Activated naive CD4-positive, alpha-beta T cell treated with anti-CD3 and anti-CD28 coated beads, Interleukin-2, amount 50 U/mL, for 72 hours (primary cell): ENCODE data around the gene ZNF581. TPM values are rescaled to one million over a fixed set of nuclear protein-coding genes. Genes with fewer than 3 reads are reported as not detected.

Experiments
- ATAC-seq, 2 donors: fragments of 150-1000 bp; cut with Tn5 transposase; 2 replicates each; pipeline ENCODE4 v1.10.0; 2021; ENCODE audit warnings: mild to moderate bottlenecking in 2 of 2, moderate library complexity in 2 of 2
- DNase-seq, 2 donors: peaks; one replicate each; pipeline ENCODE4 v3.0.0; 2021 to 2022; ENCODE audit warnings: low spot score in 2 of 2
- H3K27ac Mint-ChIP-seq, 2 donors: one replicate each; pipeline ENCODE4 v1.8.0; 2022; ENCODE audit warnings: mild to moderate bottlenecking in 2 of 2, mixed read lengths in 2 of 2
- H3K36me3 Mint-ChIP-seq, 2 donors: one replicate each; pipeline ENCODE4 v1.8.0; 2022; ENCODE audit warnings: mixed read lengths in 2 of 2
- H3K9me3 Mint-ChIP-seq, 2 donors: one replicate each; pipeline ENCODE4 v1.8.0; 2022; ENCODE audit warnings: mixed read lengths in 2 of 2
- total RNA-seq, 2 donors: library from RNA; stranded (reverse); gene quantifications; one replicate each; pipeline ENCODE4 v1.2.3, GENCODE V29; 2022

The ZNF581 gene
- total RNA-seq, 2 donors from 2014 or later, result 39.9 to 40.0 TPM

- H3K9me3 Mint-ChIP-seq, result no peaks in the 10 kb centered on the region
- DNase-seq (no peak), ATAC-seq (no peak)
- peak overlapping the region; percentile 59 to 92 for H3K27ac Mint-ChIP-seq
- H3K36me3 Mint-ChIP-seq, result peaks cover 18 to 28% of the 10 kb centered on the region in 2 donors
These were observed 6.0 kb downstream of the ZNF581 start for GRCh38 chr19:55649268-55650125.

- DNase-seq, result no peak
- Mint-ChIP-seq H3K9me3 (no peaks in the 10 kb centered on the region), H3K27ac (peak overlapping the region; percentile 59 to 84), H3K36me3 (peaks cover 12 to 22% of the 10 kb centered on the region in 2 donors)
- ATAC-seq, result peak in 1 of 2 donors; percentile 13
These were observed 6.7 kb downstream of the ZNF581 start for GRCh38 chr19:55650126-55650557.

- peak overlapping the region; percentile 59 to 84 for H3K27ac Mint-ChIP-seq
- H3K9me3 Mint-ChIP-seq, result no peaks in the 10 kb centered on the region
- ATAC-seq (no peak), DNase-seq (no peak)
- H3K36me3 Mint-ChIP-seq, result peaks cover 10 to 19% of the 10 kb centered on the region in 2 donors
These were observed 7.3 kb downstream of the ZNF581 start for GRCh38 chr19:55650602-55651230.

GRCh38 chr19:55651236-55651635 lies 7.8 kb downstream of the ZNF581 start:
- ATAC-seq (no peak), DNase-seq (no peak)
- Mint-ChIP-seq H3K36me3 (peaks cover 16 to 24% of the 10 kb centered on the region in 2 donors), H3K27ac (peak overlapping the region in 1 of 2 donors; percentile 69), H3K9me3 (no peaks in the 10 kb centered on the region)

GRCh38 chr19:55652311-55653128 lies 9.1 kb downstream of the ZNF581 start:
- no peak for DNase-seq
- H3K36me3 Mint-ChIP-seq, result peaks cover 22 to 24% of the 10 kb centered on the region in 2 donors
- no peak for ATAC-seq
- H3K9me3 Mint-ChIP-seq, result no peaks in the 10 kb centered on the region
- H3K27ac Mint-ChIP-seq, result peak overlapping the region in 1 of 2 donors; percentile 69

GRCh38 chr19:55653651-55654322 lies 10.3 kb downstream of the ZNF581 start:
- DNase-seq (peak; percentile 95 to 99), ATAC-seq (peak; percentile 60 to 62)
- Mint-ChIP-seq H3K36me3 (peaks cover 25 to 28% of the 10 kb centered on the region in 2 donors), H3K9me3 (no peaks in the 10 kb centered on the region), H3K27ac (peak overlapping the region; percentile 99 to 100)

GRCh38 chr19:55654323-55654867 lies 10.9 kb downstream of the ZNF581 start:
- Mint-ChIP-seq H3K27ac (peak overlapping the region; percentile 99 to 100), H3K36me3 (peaks cover 29% of the 10 kb centered on the region in 2 donors), H3K9me3 (no peaks in the 10 kb centered on the region)
- DNase-seq (peak; percentile 97 to 99), ATAC-seq (peak; percentile 65 to 78)

- H3K9me3 Mint-ChIP-seq, result no peaks in the 10 kb centered on the region
- DNase-seq (peak; percentile 94), ATAC-seq (peak; percentile 58 to 64)
- H3K36me3 Mint-ChIP-seq, result peaks cover 35 to 36% of the 10 kb centered on the region in 2 donors
- peak within 1 kb of the TSS; percentile 99 to 100 for H3K27ac Mint-ChIP-seq
These were observed 11.6 kb downstream of the ZNF581 start, which contains the start of gene U2AF2 for GRCh38 chr19:55654868-55655647. Gene U2AF2 (plus strand): TSS chr19:55655035. CDS start chr19:55655105, 70 bp downstream.

- H3K9me3 Mint-ChIP-seq, result no peaks in the 10 kb centered on the region
- no peak for DNase-seq
- ATAC-seq, result no peak
- H3K27ac Mint-ChIP-seq, result peak overlapping the region; percentile 99
- peaks cover 37% of the 10 kb centered on the region in 2 donors for H3K36me3 Mint-ChIP-seq
These were observed 12.2 kb downstream of the ZNF581 start for GRCh38 chr19:55655648-55656040.

GRCh38 chr19:55656552-55656951 lies 13.1 kb downstream of the ZNF581 start:
- H3K36me3 Mint-ChIP-seq, result peaks cover 37 to 39% of the 10 kb centered on the region in 2 donors

GRCh38 chr19:55656988-55657747 lies 13.7 kb downstream of the ZNF581 start:
- no peak for DNase-seq
- peak in 1 of 2 donors; percentile 12 for ATAC-seq
- peak overlapping the region; percentile 82 to 99 for H3K27ac Mint-ChIP-seq
- peaks cover 38 to 43% of the 10 kb centered on the region in 2 donors for H3K36me3 Mint-ChIP-seq
- H3K9me3 Mint-ChIP-seq, result no peaks in the 10 kb centered on the region

More at GRCh38 chr19:55656552-55656951, 13.1 kb downstream of the ZNF581 start:
- Mint-ChIP-seq H3K27ac (peak overlapping the region; percentile 99), H3K9me3 (no peaks in the 10 kb centered on the region)
- DNase-seq (no peak), ATAC-seq (no peak)

- Mint-ChIP-seq H3K36me3 (peaks cover 46 to 58% of the 10 kb centered on the region in 2 donors), H3K27ac (peak overlapping the region; percentile 51 to 94), H3K9me3 (no peaks in the 10 kb centered on the region)
- no peak for DNase-seq
- no peak for ATAC-seq
These were observed 15.5 kb downstream of the ZNF581 start for GRCh38 chr19:55658846-55659459.

- ATAC-seq (no peak), DNase-seq (no peak)
- Mint-ChIP-seq H3K36me3 (peaks cover 46 to 56% of the 10 kb centered on the region in 2 donors), H3K27ac (peak overlapping the region; percentile 51 to 94), H3K9me3 (no peaks in the 10 kb centered on the region)
These were observed 16.4 kb downstream of the ZNF581 start for GRCh38 chr19:55659822-55660221.

- DNase-seq (no peak), ATAC-seq (no peak)
- Mint-ChIP-seq H3K36me3 (peaks cover 46 to 55% of the 10 kb centered on the region in 2 donors), H3K27ac (peak overlapping the region in 1 of 2 donors; percentile 88), H3K9me3 (no peaks in the 10 kb centered on the region)
These were observed 17.0 kb downstream of the ZNF581 start for GRCh38 chr19:55660404-55660803.
